Neutrophil (primary cell): ENCODE results near the gene NRXN3.

Source experiments
- H3K27ac ChIP-seq: fragments of 200-600 bp; sonication (generic); 2 replicates; pipeline ENCODE4 v1.5.1; 2016; ENCODE audit warnings: mild to moderate bottlenecking, moderate library complexity
- H3K27me3 ChIP-seq: fragments of 200-600 bp; sonication (generic); 2 replicates; pipeline ENCODE4 v1.6.0; 2016; ENCODE audit warnings: mild to moderate bottlenecking
- H3K36me3 ChIP-seq: fragments of 200-600 bp; sonication (generic); 2 replicates; pipeline ENCODE4 v1.5.1; 2017
- H3K4me1 ChIP-seq, 2 experiments: fragments of 200-600 bp in 1 of 2; sonication (generic) in 1 of 2; 1 replicate in 1 of 2; 2 replicates in 1 of 2; pipeline versions ENCODE4 v1.5.1 to v1.6.1; 2013 to 2016; ENCODE audit warnings: low read depth in 1 of 2, low read length in 1 of 2, mild to moderate bottlenecking in 1 of 2, moderate library complexity in 1 of 2; ENCODE audit not compliant: control insufficient read depth in 1 of 2, insufficient read depth in 1 of 2
- H3K4me3 ChIP-seq, 2 experiments: fragments of 200-600 bp in 1 of 2; sonication (generic) in 1 of 2; 1 replicate in 1 of 2; 2 replicates in 1 of 2; pipeline ENCODE4 v1.5.1; 2013 to 2016; ENCODE audit warnings: low read depth in 1 of 2, low read length in 1 of 2, mild to moderate bottlenecking in 1 of 2, moderate library complexity in 1 of 2
- H3K9me3 ChIP-seq: fragments of 200-600 bp; sonication (generic); 2 replicates; pipeline ENCODE4 v1.5.1; 2016
- TF ChIP-seq, protein P1 (sequence below): fragments of 200-600 bp; sonication (generic); IDR thresholded peaks from 2 replicates; pipeline ENCODE4 v1.5.1; 2016; ENCODE audit warnings: antibody characterized with exemption

The NRXN3 gene

DNA sequence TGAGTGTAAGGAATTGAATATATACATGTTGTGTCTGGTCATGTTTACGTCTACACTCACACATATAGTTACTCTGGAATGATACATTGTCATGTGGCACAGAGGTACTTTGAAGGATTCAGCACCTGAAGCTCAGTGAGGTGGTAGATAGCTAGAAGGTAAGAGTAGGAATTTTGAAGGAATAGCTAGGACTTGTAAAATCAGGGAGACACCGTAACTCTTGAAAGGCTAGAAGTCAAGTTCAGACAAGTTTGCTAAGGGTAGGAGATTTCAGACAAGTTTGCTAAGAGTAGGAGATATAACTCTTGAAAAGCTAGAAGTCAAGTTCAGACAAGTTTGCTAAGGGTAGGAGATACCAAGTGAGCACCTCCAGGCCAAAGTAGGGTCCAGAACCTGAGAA lies 14.0 kb upstream of the NRXN3 start:
- H3K4me3 ChIP-seq, result no peak overlapping the region
- TF ChIP-seq, protein P1, sequence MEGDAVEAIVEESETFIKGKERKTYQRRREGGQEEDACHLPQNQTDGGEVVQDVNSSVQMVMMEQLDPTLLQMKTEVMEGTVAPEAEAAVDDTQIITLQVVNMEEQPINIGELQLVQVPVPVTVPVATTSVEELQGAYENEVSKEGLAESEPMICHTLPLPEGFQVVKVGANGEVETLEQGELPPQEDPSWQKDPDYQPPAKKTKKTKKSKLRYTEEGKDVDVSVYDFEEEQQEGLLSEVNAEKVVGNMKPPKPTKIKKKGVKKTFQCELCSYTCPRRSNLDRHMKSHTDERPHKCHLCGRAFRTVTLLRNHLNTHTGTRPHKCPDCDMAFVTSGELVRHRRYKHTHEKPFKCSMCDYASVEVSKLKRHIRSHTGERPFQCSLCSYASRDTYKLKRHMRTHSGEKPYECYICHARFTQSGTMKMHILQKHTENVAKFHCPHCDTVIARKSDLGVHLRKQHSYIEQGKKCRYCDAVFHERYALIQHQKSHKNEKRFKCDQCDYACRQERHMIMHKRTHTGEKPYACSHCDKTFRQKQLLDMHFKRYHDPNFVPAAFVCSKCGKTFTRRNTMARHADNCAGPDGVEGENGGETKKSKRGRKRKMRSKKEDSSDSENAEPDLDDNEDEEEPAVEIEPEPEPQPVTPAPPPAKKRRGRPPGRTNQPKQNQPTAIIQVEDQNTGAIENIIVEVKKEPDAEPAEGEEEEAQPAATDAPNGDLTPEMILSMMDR, result no peak
- H3K27ac ChIP-seq, result no peak overlapping the region
- H3K4me1 ChIP-seq, result no peaks in the 10 kb centered on the region
- no peaks in the 10 kb centered on the region for H3K9me3 ChIP-seq
- H3K36me3 ChIP-seq, result no peaks in the 10 kb centered on the region
- H3K27me3 ChIP-seq, result peaks cover 13% of the 10 kb centered on the region

DNA sequence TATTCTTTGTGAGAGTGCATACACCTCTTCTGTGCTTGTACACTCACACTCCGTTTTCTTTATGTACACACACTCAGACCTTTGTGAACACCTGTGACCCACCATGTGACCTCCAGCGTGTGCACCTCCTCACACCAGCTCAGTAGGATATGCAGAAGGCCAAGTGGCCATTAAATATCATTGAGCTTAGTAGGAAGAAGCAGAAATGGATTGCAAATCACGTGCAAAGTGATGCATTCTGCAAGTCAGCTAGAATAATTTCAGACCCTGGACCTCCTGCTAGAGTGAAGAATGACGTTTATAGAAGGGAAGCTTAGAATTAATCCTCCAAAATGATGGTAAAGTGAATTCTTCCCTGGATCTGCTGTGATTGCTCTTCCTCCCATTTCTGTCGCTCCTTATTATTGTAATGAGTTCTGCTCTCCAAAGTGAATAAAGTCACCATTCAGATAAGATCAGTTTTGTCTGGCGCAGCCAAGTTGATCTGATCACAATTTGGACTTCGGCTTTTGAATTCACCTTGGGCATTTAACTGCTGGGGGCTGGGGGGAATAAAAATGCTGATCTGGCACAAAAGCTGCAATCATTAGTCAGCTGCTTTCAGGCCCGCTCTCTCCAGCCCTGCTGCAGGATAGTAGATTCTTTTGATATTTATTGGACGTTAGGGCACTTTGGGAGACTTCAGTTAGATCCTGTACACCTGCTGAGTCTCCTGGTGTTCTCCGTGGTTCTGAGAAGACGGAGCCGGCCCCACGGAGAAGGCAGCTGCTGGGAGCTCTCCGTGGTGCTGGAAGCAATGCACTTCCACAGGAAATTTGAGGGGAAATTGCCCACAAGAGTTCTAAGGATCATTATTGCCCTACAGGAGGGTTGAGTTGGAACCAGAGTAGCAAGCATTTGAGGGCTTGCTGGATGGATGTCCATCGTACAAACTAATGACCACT lies 12.4 kb upstream of the NRXN3 start:
- no peak overlapping the region for H3K4me3 ChIP-seq
- TF ChIP-seq, protein P1, result no peak
- no peak overlapping the region for H3K27ac ChIP-seq
- no peaks in the 10 kb centered on the region for H3K36me3 ChIP-seq
- no peaks in the 10 kb centered on the region for H3K4me1 ChIP-seq
- H3K9me3 ChIP-seq, result no peaks in the 10 kb centered on the region
- peaks cover 27% of the 10 kb centered on the region for H3K27me3 ChIP-seq

DNA sequence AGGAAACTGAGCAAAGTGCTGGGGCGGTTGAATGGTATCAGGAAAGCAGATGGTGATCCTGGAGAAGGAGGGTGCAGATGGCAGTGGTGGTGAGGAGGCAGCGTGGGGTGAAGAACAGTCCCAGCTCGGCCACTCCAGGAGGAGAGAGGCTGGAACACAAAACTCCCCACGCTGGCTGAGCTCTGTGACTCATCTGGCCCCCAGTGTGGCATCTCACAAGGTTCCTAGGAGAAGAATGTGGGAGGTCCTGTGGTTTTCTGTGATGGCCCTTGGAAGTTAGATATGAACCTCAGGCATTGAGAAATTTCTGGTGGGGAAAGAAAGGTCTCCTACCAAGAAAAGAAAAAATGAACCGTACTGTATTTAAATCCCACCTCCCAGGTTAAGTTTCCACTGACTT lies 8.0 kb upstream of the NRXN3 start:
- no peak overlapping the region for H3K4me3 ChIP-seq
- no peaks in the 10 kb centered on the region for H3K36me3 ChIP-seq
- no peak overlapping the region for H3K27ac ChIP-seq
- no peaks in the 10 kb centered on the region for H3K4me1 ChIP-seq
- TF ChIP-seq, protein P1, result no peak
- H3K27me3 ChIP-seq, result peaks cover 58% of the 10 kb centered on the region
- no peaks in the 10 kb centered on the region for H3K9me3 ChIP-seq

DNA sequence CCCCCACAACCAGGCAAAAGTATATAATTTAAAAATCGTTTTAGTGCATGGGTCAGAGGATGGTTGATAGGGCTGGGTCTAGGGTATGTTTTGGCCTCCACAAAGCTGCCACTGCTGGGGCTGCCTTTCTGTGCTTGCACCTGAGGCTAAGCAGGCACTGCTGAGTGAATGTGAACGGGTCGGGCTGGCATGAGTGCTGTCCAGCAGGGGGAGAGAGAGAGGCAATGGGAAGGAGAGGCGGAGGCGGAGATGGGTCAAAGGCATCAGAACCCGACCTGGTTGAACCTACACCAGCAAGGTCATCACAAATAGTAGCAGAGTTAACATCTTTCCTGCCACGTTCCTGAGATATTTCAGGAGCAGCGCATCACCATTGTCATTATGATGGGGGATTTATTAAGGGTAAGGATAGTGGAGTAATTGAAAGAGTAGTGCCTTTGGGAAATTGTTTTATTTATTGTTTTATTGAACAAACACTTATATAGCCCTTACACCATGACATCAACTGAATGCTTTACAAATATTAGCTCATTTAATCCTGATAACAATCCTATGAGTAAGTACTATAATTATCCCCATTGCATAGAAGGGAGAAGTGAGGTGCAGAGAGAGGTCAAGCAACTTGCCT lies 5.8 kb upstream of the NRXN3 start:
- Histone ChIP-seq H3K4me3 (no peak overlapping the region), H3K36me3 (no peaks in the 10 kb centered on the region), H3K4me1 (no peaks in the 10 kb centered on the region), H3K27me3 (peaks cover 60% of the 10 kb centered on the region), H3K27ac (no peak overlapping the region), H3K9me3 (no peaks in the 10 kb centered on the region)
- TF ChIP-seq, protein P1, result no peak

DNA sequence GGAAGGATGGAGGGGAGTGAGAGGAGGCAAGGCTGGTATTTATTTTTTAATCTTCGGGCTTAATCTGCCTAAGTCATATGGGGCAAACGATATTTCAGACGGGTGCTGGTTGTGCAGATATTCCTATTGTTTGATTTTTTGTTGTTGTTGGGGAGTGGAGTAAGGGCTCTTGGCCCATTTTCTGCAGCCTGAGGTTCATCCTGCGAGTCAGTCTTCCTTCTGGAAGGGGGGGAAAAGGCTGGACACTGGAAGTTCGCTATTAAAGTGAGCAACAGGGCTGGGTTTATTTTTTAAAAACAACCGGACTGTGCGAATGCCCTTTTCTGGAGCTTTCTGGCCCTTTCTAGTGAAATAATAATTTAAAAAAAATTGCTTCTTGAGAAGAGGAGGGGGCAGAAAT lies 2.3 kb downstream of the NRXN3 start:
- no peaks in the 10 kb centered on the region for H3K4me1 ChIP-seq
- H3K4me3 ChIP-seq, result no peak overlapping the region
- TF ChIP-seq, protein P1, result no peak
- no peaks in the 10 kb centered on the region for H3K36me3 ChIP-seq
- peaks cover 44% of the 10 kb centered on the region for H3K27me3 ChIP-seq
- no peak overlapping the region for H3K27ac ChIP-seq
- H3K9me3 ChIP-seq, result no peaks in the 10 kb centered on the region
